Amniotic epithelial cell (primary cell): ENCODE data around the gene DCAF4.
"Not testable (repeated sequence)": the region's sequence is repeated elsewhere in the genome, so short reads cannot be mapped to it uniquely, and the experiment has no call there.

Experiments
- DNase-seq: peaks from one replicate; pipeline ENCODE4 v3.0.0-alpha.2; 2010; ENCODE audit warnings: low read depth

Gene DCAF4

DNA sequence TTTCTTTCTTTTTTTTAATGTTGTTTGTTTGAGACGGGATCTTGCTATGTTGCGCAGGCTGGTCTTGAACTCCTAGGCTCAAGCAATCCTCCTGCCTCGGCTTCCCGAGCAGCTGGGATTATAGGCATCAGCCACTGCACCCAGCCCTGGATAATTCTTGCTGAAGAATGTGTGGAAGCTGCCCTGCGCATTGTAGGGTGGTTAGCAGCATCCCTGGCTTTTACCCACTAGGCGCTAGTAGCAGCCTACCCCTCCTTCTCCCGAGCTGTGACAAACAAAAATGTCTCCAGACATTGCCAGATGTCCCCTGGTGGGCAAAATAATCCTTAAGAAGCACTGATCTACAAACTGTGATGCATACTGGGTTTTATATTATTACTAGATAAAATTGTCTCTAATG is 6.6 kb downstream of the DCAF4 start:
- no peak for DNase-seq

GRCh38 chr14:72939630-72940029 is 13.4 kb downstream of the DCAF4 start:
- DNase-seq: no peak

- no peak for DNase-seq
Observed at GRCh38 chr14:72941286-72941985, 15.2 kb downstream of the DCAF4 start.

DNA sequence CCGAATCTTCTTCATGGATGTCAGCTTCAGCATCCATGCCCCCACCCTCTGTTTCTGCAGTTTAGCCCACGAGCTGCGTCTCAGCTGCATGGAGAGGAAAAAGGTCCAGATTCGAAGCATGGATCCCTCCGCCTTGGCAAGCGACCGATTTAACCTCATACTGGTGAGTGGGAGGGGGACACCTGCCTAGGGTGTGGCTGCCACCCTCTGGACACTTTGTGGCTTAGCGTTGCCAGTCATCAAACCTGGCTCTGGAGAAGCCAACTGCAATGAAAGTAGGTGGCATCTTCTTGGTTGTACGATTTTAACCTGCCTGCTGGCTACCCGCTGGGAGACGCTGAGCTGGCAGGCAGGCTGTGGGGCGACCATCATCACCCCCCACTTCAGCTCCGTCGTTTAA is 16.7 kb downstream of the DCAF4 start:
- DNase-seq: no peak

GRCh38 chr14:72943876-72944430 is 17.7 kb downstream of the DCAF4 start:
- DNase-seq: no peak

- DNase-seq: no peak
Observed at GRCh38 chr14:72945356-72946027, 19.2 kb downstream of the DCAF4 start.

- no peak for DNase-seq
Observed at GRCh38 chr14:72946491-72946890, 20.2 kb downstream of the DCAF4 start.

DNA sequence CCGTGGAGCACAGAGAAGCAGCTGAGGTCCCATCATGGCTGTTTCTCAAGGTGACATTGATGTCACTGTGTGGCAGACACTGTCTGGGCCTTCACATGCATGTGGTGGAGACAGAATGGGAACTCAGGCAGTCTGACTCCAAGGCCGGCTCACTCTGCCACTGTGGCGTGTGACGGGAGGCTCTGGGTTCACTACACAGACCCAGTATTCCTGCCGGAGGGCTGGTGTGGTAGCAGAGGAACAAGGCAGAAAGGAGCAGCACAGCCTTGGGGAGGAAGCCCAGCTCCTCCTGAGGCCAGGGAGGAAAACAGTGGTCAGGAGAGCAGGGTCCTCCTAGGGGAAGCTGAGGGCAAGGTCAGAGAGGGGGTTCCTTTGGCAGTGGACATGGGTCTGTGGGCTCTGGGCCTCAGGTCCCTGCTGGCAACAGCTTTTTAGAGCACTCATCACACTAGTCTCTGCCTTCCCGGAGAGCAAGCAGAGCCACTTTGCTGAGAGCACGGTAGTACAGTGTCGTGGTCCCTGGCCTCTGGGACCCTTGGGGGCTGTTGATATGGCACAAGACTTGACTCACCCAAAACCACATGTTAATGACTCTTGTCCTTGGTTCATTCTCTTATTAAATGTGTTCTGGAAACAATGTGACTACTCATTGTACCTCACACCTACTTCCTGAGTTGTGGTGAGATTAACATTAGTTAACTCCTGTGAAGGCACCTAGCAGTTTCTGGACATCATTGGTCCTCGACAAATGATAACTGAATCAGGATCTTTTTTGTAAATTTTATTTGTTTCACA is 21.3 kb downstream of the DCAF4 start:
- no peak for DNase-seq

DNA sequence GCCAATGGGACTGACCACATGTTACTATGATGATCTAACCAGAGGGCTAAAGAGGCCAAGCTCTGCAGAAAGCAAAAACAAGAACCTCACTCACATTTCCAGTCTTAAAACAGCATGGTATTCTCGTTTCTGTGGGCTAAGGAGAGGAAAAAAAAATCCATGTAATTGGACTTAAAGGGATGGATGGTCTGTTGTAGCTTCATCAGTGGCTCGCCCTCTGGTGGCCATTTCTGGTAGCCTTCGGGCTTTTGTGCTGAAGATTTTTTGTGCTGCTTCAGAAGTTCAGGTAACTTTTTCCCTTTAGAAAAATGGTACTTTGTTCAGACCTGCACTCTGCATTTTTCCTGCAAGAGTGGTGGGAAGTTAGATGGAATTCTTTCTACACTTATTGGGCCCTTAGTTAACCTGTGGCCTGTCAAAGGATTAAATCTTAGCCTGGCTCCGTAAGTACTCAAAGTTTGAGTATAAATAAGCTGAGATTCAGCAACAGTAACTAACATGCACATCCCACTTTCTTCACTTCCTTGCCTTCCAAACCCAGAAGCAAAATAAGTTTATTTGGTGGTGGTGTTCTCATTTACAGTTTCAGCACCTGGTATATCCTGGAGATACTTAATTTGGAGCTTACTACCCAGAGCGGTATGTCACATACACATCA is 22.3 kb downstream of the DCAF4 start:
- DNase-seq: peak; percentile 47

DNA sequence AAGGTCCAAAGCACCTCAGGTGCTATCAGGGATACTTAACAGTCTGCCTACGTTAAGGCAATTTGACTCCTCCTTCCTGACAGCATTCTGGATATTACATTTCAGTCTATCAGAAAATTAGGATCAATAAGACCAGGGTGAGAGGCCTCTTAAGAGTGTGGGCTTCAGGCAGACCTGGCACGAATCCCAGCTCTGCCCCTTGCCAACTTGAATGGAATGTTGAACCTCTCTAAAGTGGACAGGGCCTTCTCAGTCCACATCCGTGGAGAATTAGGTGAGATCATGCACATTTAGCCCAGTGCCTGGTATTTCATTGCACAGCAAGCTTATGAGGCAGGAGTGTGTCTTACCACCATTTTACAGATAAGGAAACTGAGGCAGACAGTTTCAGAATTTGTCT is 25.9 kb downstream of the DCAF4 start:
- DNase-seq: no peak

DNA sequence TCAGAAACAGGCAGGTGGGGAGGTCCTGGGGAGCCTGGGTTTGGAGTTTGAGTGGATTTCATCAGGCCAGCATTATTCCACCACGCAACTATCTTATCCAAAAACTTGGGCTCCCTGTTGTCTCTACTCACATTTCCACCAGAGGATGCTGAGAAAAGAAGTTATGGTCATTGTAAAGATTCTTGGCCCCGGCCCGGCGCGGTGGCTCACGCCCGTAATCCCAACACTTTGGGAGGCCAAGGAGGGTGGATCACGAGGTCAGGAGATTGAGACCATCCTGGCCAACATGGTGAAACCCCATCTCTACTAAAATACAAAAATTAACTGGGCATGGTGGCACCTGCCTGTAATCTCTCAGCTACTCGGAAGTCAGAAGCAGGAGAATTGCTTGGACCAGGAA is 30.5 kb downstream of the DCAF4 start:
- not testable (repeated sequence) for DNase-seq

GRCh38 chr14:72957213-72957612 is 30.9 kb downstream of the DCAF4 start:
- DNase-seq: no peak

GRCh38 chr14:72958548-72958947 is 32.3 kb downstream of the DCAF4 start:
- DNase-seq: no peak

DNA sequence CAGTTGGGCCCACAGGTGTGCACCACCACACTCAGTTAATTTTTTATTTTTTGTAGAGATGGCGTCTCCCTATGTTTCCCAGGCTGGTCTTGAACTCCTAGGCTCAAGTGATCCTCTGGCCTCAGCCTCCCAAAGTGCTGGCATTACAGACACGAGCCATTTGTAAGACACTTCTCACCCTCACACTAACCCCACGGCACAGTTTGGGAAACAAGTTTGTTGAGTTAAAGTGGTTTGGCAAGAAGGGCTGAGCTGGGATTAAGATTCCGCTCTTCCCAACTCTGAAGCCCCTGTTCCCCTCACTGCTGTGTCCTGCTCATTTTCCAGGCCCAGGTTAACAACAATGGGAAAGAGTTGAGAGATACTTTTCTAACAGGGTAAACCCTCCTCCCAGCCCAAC is 34.8 kb downstream of the DCAF4 start:
- DNase-seq: not testable (repeated sequence)

DNA sequence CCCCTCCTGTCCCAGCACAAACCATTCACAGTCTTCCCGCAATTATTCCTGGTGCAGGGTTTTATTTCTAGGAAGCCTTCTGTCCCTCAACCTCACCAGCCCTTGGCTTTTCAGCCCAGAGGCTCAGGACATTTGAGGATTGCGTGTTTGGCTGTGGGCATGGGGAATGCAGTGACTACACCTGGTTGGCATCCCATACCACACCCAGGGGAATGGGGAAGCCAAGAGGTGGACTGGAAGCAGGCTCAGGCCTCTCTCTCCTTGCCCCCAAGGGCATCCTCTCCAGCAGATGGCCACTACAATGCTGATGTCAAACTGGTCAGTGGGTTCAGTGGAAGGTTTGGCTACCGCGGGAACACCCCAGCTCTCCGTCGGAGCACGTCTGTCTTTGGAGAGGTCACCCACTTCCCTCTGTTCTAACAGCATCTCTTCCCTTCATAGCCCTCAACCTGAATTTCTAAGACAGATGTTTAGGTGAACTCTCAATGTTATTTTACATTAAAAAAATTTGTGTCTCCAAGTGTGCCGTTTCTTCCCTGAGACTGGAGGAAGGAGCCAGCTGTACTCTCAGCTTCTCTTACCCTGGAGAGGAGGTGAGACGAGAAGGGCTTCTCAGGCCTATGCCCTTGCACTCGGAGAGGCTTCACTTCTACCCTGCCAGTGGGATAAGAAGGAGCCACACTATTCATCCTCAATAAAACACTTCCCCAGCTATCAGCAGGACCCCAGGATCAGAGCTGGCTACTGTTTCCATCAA is 35.5 kb downstream of the DCAF4 start:
- peak; percentile 24 for DNase-seq

DNA sequence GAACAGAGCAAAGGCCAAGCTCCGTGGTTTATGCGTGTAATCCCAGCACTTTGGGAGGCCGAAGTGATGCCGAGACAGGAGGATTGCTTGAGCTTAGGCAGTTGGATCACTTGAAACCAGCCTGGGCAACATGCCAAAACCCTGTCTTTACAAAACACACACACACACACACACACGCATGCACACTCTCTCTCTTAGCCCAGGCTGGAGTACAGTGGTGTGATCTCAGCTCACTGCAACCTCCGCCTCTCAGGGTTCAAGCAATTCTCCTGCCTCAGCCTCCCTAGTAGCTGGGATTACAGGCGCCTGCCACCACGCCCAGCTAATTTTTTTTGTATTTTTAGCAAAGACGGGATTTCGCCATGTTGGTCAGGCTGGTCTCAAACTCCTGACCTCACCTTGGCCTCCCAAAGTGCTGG is 36.1 kb downstream of the DCAF4 start:
- peak; percentile 84 for DNase-seq

- peak; percentile 85 for DNase-seq
Observed at GRCh38 chr14:72962829-72963312, 36.6 kb downstream of the DCAF4 start.

- peak; percentile 47 for DNase-seq
Observed at GRCh38 chr14:72965249-72965648, 39.0 kb downstream of the DCAF4 start.

- no peak for DNase-seq
Observed at GRCh38 chr14:72966038-72966437, 39.8 kb downstream of the DCAF4 start.

DNA sequence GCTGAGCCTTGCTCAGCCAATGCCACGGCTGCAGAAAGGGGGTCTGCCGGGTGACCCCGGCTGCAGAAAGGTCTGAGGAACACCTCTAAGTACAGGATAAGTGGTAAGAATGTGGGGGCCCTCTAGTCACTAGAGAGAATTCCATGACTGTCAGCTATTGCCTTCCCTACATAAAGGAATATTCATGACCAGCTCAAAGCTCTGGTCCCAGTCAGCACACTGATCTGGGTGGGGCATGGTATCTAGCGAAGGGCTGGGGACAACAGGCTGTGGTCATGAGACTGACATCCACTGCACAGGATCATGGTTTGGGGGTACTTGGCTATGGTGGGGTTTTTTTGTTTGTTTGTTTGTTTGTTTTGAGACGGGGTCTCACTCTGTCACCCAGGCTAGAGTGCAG is 42.1 kb downstream of the DCAF4 start:
- no peak for DNase-seq

DNA sequence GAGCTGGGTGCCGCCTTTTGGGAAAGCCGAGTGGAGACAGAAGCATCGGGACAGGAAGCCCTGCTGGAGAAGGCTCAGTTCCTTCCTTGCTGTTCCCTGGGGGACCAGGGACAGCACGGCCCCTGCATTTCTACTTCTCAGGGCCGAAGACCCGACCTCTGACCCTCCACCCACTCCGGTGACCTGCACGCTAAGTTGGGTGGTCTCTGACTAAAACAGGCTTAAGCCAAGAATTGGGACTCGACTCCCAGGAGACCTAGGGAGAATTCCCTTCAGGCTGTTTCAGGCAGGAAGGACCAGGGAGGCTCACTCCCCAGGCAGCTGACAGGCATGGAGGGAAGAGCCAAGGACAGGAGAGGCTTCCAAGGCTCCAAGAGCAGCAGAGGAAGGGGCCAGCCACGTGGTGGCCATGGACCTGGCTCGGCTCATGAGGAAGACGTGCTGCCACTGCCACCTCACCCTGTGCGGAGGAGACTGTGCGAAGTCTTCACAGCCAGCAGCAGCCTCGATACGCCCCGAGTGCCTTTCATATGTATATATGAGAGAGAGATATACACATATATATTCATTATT is 43.9 kb downstream of the DCAF4 start:
- no peak for DNase-seq
